ENCODE measurements around the gene CSAG2.
"Not testable (repeated sequence)": the region's sequence is repeated elsewhere in the genome, so short reads cannot be mapped to it uniquely, and the experiment has no call there.

Gene CSAG2

GRCh38 chrX:152733261-152733975 lies 24.3 kb upstream of the CSAG2 start, which contains the start of the genes CSAG1 and MAGEA12:
CSAG1 (minus strand) TSS chrX:152733721; CDS start chrX:152732460, 1,261 bp downstream.
MAGEA12 (plus strand) TSS chrX:152733757; CDS start chrX:152736162, 2,405 bp downstream.
- no peak within 1 kb of the TSS for H3K14ac ChIP-seq (ENCODE audit: low read length)
- H3K4ac ChIP-seq (ENCODE audit: low read depth, low read length): no peak within 1 kb of the TSS
- no peak within 1 kb of the TSS for H2AFZ ChIP-seq (ENCODE audit: insufficient read depth, low read length, poor library complexity)
- H2AK5ac ChIP-seq (ENCODE audit: low read length): no peak within 1 kb of the TSS
- DNase-seq: no peak
- no peak within 1 kb of the TSS for H3K9ac ChIP-seq (ENCODE audit: low read length)
- no peak within 1 kb of the TSS for H2BK120ac ChIP-seq (ENCODE audit: insufficient read depth, low read length, poor library complexity)
- no peak within 1 kb of the TSS for H3K4me3 ChIP-seq (ENCODE audit: low read depth, low read length)
- H4K12ac ChIP-seq (ENCODE audit: low read depth, low read length): no peak within 1 kb of the TSS
- H3K79me1 ChIP-seq (ENCODE audit: low read length): no peaks in the 10 kb centered on the region
- no peak within 1 kb of the TSS for H3K27ac ChIP-seq (ENCODE audit: low read depth, low read length)
- no peaks in the 10 kb centered on the region for H3K79me2 ChIP-seq (ENCODE audit: control insufficient read depth, insufficient read depth, low read length, poor library complexity)
- no peak within 1 kb of the TSS for H4K8ac ChIP-seq (ENCODE audit: low read depth, low read length)
- no CpG with 5 or more reads among the region's 21 CpGs for WGBS (ENCODE audit: extremely low coverage, insufficient coverage, insufficient read length)
- H2BK12ac ChIP-seq (ENCODE audit: low read length): no peak within 1 kb of the TSS
- no peak within 1 kb of the TSS for H3K4me2 ChIP-seq (ENCODE audit: low read length)
- no peaks in the 10 kb centered on the region for H3K27me3 ChIP-seq (ENCODE audit: insufficient read depth, low read length)
- no peaks in the 10 kb centered on the region for H3K36me3 ChIP-seq (ENCODE audit: control insufficient read depth in 1 of 2, insufficient read depth in 2 of 2, low read length in 2 of 2)
- H2BK5ac ChIP-seq (ENCODE audit: low read depth, low read length, poor library complexity): no peak within 1 kb of the TSS
- no peak within 1 kb of the TSS for H3K18ac ChIP-seq (ENCODE audit: low read length)
- no peak within 1 kb of the TSS for H4K91ac ChIP-seq (ENCODE audit: low read depth, low read length)
- H3K4me1 ChIP-seq (ENCODE audit: control insufficient read depth in 1 of 2, insufficient read depth in 2 of 2, low read length in 2 of 2): no peaks in the 10 kb centered on the region
- H3K23ac ChIP-seq (ENCODE audit: low read length): no peak within 1 kb of the TSS
- no peaks in the 10 kb centered on the region for H3K9me3 ChIP-seq (ENCODE audit: insufficient read depth, low read depth, low read length)

GRCh38 chrX:152725409-152725808 lies 16.3 kb upstream of the CSAG2 start:
- Histone ChIP-seq H4K12ac (ENCODE audit: low read depth, low read length) (no peak overlapping the region), H3K9me3 (ENCODE audit: insufficient read depth, low read depth, low read length) (no peaks in the 10 kb centered on the region)
- no CpG with 5 or more reads among the region's 7 CpGs for WGBS (ENCODE audit: extremely low coverage, insufficient coverage, insufficient read length)

GRCh38 chrX:152713815-152714787 lies 5.0 kb upstream of the CSAG2 start, which contains the start of gene MAGEA2B:
MAGEA2B (plus strand) TSS chrX:152714628; CDS start chrX:152717107, 2,479 bp downstream.
- H3K4me1 ChIP-seq (ENCODE audit: control insufficient read depth in 1 of 2, insufficient read depth in 2 of 2, low read length in 2 of 2); H4K12ac ChIP-seq (ENCODE audit: low read depth, low read length); H3K27ac ChIP-seq (ENCODE audit: low read depth, low read length); H3K79me2 ChIP-seq (ENCODE audit: control insufficient read depth, insufficient read depth, low read length, poor library complexity); H3K18ac ChIP-seq (ENCODE audit: low read length); H3K79me1 ChIP-seq (ENCODE audit: low read length); H3K9ac ChIP-seq (ENCODE audit: low read length); H4K8ac ChIP-seq (ENCODE audit: low read depth, low read length); DNase-seq; H3K9me3 ChIP-seq (ENCODE audit: insufficient read depth, low read depth, low read length); H2AFZ ChIP-seq (ENCODE audit: insufficient read depth, low read length, poor library complexity); H3K4me2 ChIP-seq (ENCODE audit: low read length); H3K23ac ChIP-seq (ENCODE audit: low read length); H3K4me3 ChIP-seq (ENCODE audit: low read depth, low read length); H3K27me3 ChIP-seq (ENCODE audit: insufficient read depth, low read length); H4K91ac ChIP-seq (ENCODE audit: low read depth, low read length); H2BK12ac ChIP-seq (ENCODE audit: low read length); H2AK5ac ChIP-seq (ENCODE audit: low read length); H3K36me3 ChIP-seq (ENCODE audit: control insufficient read depth in 1 of 2, insufficient read depth in 2 of 2, low read length in 2 of 2); H3K4ac ChIP-seq (ENCODE audit: low read depth, low read length); H2BK5ac ChIP-seq (ENCODE audit: low read depth, low read length, poor library complexity); H2BK120ac ChIP-seq (ENCODE audit: insufficient read depth, low read length, poor library complexity); H3K14ac ChIP-seq (ENCODE audit: low read length): not testable (repeated sequence)
- no CpG with 5 or more reads among the region's 35 CpGs for WGBS (ENCODE audit: extremely low coverage, insufficient coverage, insufficient read length)

More at GRCh38 chrX:152725409-152725808, 16.3 kb upstream of the CSAG2 start:
- no peak overlapping the region for H3K27ac ChIP-seq (ENCODE audit: low read depth, low read length)
- H3K9ac ChIP-seq (ENCODE audit: low read length): no peak overlapping the region
- no peaks in the 10 kb centered on the region for H3K4me1 ChIP-seq (ENCODE audit: control insufficient read depth in 1 of 2, insufficient read depth in 2 of 2, low read length in 2 of 2)
- H2BK12ac ChIP-seq (ENCODE audit: low read length): no peak overlapping the region
- H3K79me1 ChIP-seq (ENCODE audit: low read length): no peaks in the 10 kb centered on the region
- no peak overlapping the region for H4K91ac ChIP-seq (ENCODE audit: low read depth, low read length)
- H2AK5ac ChIP-seq (ENCODE audit: low read length): no peak overlapping the region
- no peak overlapping the region for H3K23ac ChIP-seq (ENCODE audit: low read length)
- H2BK5ac ChIP-seq (ENCODE audit: low read depth, low read length, poor library complexity): no peak overlapping the region
- H4K8ac ChIP-seq (ENCODE audit: low read depth, low read length): no peak overlapping the region
- no peak overlapping the region for H2BK120ac ChIP-seq (ENCODE audit: insufficient read depth, low read length, poor library complexity)
- no peaks in the 10 kb centered on the region for H3K79me2 ChIP-seq (ENCODE audit: control insufficient read depth, insufficient read depth, low read length, poor library complexity)
- H2AFZ ChIP-seq (ENCODE audit: insufficient read depth, low read length, poor library complexity): no peak overlapping the region
- H3K4ac ChIP-seq (ENCODE audit: low read depth, low read length): no peak overlapping the region
- no peaks in the 10 kb centered on the region for H3K27me3 ChIP-seq (ENCODE audit: insufficient read depth, low read length)
- no peak overlapping the region for H3K14ac ChIP-seq (ENCODE audit: low read length)
- H3K4me3 ChIP-seq (ENCODE audit: low read depth, low read length): no peak overlapping the region
- no peaks in the 10 kb centered on the region for H3K36me3 ChIP-seq (ENCODE audit: control insufficient read depth in 1 of 2, insufficient read depth in 2 of 2, low read length in 2 of 2)
- H3K4me2 ChIP-seq (ENCODE audit: low read length): no peak overlapping the region
- no peak for DNase-seq
- no peak overlapping the region for H3K18ac ChIP-seq (ENCODE audit: low read length)

- H4K91ac ChIP-seq (ENCODE audit: low read depth, low read length); H3K4me1 ChIP-seq (ENCODE audit: control insufficient read depth in 1 of 2, insufficient read depth in 2 of 2, low read length in 2 of 2); H3K36me3 ChIP-seq (ENCODE audit: control insufficient read depth in 1 of 2, insufficient read depth in 2 of 2, low read length in 2 of 2); H3K14ac ChIP-seq (ENCODE audit: low read length); H2BK120ac ChIP-seq (ENCODE audit: insufficient read depth, low read length, poor library complexity); H3K9ac ChIP-seq (ENCODE audit: low read length); H2BK5ac ChIP-seq (ENCODE audit: low read depth, low read length, poor library complexity); H3K27me3 ChIP-seq (ENCODE audit: insufficient read depth, low read length); H3K4ac ChIP-seq (ENCODE audit: low read depth, low read length); H3K79me2 ChIP-seq (ENCODE audit: control insufficient read depth, insufficient read depth, low read length, poor library complexity); H2BK12ac ChIP-seq (ENCODE audit: low read length); H3K9me3 ChIP-seq (ENCODE audit: insufficient read depth, low read depth, low read length); H3K4me2 ChIP-seq (ENCODE audit: low read length); H4K8ac ChIP-seq (ENCODE audit: low read depth, low read length); H3K79me1 ChIP-seq (ENCODE audit: low read length); H2AFZ ChIP-seq (ENCODE audit: insufficient read depth, low read length, poor library complexity); H4K12ac ChIP-seq (ENCODE audit: low read depth, low read length); H3K4me3 ChIP-seq (ENCODE audit: low read depth, low read length); DNase-seq; H3K23ac ChIP-seq (ENCODE audit: low read length); H3K18ac ChIP-seq (ENCODE audit: low read length); H2AK5ac ChIP-seq (ENCODE audit: low read length); H3K27ac ChIP-seq (ENCODE audit: low read depth, low read length): not testable (repeated sequence)
- no CpG with 5 or more reads among the region's 5 CpGs for WGBS (ENCODE audit: extremely low coverage, insufficient coverage, insufficient read length)
Measured at GRCh38 chrX:152713195-152713594, 4.1 kb upstream of the CSAG2 start.
